ENCODE measurements around the gene ALDOA.

The ALDOA gene

DNA sequence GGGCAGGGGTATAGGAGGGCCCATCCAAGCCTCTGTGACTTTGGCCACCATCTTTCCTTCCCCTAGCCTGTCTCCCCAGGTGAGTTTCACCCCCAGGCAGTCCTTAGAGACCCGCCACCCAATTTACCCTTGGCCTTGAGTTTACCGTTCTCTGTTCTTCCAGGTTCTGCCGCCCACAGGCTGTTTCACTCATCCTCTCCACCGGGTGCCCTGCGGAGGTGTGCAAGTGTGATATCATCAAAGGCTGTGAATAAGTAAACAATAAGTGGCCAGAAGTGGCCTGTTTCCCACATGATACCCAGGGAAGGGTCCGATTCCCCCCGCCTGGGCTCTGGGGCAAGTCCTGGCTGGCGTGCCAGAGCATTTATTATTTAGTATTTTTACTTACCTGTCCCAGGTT is 19.4 kb upstream of the ALDOA start:
- no peak for DNase-seq

DNA sequence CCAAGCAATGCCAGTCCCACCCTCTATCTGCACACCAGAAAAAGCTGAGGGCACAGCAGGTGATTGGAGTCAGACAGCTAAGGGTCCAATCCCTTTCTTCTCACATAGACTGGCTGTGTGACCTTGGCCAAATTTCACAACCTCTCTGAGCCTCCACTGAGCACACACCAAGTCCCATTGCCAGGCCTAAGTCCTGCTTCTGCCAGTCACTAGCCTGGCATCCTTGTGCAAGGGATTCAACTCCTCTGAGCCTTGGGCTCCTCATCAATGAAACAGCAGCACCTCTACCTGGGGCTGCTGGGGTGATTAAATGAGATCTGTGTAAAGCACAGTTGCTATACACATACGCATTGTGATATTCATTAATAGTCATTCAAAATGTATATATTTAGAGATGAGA is 19.0 kb upstream of the ALDOA start:
- no peak for DNase-seq

DNA sequence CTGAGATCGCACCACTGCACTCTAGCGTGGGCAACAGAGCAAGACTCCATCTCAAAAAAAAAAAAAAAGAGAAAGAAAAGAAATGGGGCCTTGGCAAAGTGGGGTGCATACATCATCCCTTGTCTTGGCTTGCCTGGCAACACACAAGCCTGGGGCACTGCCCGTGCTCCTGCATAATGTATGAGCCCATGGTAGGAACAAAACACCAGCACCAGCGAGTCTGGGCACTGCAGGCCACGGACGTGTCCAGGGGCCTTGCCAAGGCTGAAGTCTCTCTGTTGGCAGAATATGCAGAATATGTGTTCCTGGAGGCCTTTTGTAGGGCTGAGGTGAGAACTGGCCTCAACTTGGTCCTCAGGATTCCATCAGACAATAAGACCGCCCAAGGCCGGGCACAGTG is 15.7 kb upstream of the ALDOA start:
- no peak for DNase-seq

DNA sequence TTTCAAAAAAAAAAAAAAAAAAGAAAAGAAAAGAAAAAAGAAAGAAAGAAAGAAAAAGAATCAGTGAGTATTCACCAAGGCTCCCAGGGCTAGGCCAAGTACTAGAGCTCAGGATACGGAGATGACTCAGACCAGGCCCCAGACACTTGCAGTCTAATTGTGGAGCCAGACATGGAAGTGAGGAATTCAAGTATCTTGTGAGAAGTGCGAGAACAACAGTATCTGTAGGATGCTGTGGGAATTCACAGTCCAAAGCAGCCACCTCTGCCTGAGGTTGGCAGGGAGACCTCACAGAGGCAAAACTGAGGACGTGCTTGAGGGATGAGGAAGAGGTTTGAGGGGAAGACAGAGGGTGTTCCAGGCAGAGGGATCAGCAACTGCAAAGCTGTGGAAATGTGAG is 14.0 kb upstream of the ALDOA start:
- DNase-seq, result no peak

DNA sequence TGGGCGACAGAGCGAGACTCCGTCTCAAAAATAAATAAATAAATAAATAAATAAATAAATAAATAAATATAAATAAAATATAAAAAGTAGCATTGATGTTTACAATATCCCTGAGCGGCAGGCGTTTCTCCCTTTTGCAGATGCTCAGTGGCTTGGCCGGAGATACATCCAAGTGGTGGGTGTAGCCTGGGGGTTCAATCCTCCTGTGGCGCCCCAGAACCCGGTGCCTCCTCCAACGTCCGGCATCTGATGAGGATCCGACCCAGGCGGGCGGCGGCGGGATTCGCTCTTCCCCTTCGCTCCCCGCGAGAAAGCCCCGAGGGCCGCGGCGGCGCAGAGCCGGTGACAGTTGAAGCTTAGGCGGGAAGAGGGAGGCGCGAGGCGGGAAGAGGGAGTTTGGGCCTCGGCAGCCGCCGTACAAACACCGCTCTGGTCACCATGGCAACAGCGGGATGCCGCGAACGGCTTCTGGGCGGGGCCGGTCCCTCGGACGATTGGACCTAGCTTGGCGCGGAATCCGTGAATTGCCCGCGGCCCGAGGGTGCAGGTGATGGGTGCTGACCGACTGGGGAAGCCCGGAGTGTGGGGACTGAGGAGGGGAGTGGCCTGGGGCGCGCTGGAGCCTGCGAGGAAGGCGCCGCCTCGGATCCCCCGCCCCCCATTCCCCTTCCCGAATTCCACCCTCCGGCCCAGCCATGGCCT is 12.7 kb upstream of the ALDOA start:
- DNase-seq, result peak; percentile 96

DNA sequence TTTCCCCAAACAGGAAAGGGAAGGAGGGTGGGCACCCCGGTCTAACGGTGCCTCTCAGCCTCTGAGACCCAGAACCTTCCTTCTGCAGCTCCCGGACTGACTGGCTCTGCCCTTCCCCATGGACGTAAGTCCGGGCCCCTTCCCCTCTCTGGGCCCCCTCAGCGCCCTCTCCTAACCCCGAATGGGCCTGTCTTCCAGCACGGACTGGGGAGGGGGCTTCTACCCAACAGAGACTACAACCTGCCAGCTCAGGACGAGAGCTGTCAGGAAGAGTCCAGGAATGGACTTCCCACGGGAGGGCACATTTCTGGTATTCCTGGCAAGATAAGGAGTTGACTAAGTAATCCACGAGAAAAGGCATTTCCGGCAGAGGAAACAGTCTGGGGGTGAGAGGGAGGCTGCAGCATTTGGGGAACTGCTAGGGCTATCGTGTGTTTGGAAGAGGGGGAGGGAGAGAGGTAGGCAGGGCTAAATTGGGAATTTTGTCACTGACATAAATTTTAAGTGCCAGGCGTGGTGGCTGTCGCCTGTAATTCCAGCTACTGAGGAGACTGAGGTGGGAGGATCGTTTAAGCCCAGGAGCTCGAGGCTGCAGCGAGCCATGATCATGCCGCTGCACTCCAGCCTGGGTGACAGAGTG is 12.1 kb upstream of the ALDOA start:
- DNase-seq, result no peak

DNA sequence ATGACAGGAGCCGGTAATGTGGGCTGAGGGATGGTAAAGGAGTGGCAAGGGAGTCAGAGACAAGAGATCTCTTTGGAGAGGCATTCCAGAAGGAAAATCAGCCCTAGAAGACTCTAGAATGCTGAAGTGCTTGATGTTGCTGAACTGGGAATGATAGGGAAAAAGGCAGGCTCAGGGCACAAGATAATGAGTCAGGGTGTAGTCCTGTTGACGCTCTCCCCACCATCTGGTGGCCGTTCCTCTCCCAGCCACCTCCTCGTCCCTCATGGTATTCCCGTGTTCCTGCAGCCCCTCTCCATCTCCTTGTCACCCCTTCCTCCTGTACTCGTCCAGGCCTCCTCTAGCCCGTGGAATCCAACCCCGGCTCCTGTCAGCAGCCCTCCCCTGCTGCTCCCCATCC is 11.1 kb upstream of the ALDOA start:
- DNase-seq, result no peak

DNA sequence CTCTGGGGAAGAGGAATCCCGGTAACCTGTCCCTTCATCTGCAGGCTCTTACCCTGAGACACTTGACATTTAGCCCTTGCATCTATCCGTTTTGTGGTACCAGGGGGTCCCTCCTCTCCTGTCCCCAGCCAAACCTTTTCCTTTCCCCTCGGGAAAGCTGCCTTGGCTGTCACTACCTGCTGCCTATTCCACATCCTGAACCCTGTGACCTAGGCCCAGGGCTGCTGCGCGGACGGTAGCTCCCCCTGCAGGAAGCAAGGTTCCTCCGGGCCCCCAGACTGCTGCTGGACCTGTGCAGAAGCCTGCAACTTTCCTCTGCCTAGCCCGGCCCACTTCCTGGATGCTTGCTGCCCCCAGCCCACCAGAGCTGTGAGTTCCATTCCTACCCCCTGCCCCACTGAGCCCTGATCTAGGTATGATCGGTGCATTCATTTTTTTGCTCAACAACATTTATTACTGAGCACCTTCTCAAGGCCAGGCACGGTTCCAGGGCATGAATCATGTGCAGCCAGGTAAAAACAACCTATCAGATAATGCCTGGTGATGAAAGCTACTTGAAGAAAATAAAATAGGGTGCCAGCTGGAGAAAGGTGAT is 10.5 kb upstream of the ALDOA start:
- DNase-seq, result no peak

DNA sequence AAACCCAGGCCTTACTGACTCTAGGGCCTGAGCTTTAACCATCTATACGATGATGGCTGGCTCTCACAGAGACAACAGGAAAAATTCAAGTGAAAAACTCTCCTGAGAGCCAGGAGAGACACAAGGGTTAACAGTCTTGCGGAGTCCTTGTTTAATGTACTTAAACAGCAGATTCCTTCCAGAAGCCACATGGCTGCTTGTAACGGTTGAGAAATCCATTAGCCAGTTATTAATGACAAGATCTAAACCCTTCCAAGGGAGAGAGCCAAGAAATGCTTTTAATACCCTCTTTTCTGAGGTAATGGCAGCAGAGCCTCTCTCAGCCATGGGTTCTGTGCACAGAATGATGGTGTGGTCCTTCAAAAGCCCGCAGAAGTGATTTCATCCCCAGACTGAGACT is 5.2 kb upstream of the ALDOA start:
- no peak for DNase-seq

DNA sequence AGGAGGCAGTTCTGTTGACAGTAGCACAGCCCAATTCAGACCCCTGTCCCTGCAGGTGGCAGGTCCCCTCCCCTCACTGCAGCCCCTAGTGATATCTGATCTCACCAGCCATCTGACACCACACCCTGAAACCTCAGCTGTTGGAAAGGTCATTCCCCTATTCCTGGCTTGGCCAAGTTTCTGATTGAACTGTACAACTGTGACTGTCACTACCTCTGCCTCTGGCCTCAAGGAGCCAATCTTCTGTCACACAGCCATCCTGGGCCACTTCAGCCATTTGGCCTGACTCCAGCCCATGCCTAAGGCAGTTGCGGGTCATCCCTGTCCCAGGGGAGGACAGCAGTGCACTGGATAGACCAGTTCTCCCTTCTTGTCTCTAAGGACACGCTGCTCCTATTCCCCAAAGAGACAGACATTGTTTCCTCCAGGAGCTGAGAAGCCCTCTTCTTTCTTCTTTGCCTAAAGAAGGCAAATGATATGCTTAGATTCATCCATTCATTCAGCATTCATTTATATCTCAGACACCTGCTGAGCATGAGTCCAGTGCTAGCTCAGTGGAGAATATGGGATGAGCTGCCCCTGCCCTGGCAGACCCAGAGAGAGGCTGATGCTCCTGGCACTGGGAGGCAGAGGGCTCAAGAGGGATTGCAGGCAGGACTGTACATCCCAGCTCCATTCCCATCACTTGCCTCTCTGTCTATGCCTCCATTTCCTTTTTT is 4.6 kb upstream of the ALDOA start:
- DNase-seq, result peak; percentile 57

DNA sequence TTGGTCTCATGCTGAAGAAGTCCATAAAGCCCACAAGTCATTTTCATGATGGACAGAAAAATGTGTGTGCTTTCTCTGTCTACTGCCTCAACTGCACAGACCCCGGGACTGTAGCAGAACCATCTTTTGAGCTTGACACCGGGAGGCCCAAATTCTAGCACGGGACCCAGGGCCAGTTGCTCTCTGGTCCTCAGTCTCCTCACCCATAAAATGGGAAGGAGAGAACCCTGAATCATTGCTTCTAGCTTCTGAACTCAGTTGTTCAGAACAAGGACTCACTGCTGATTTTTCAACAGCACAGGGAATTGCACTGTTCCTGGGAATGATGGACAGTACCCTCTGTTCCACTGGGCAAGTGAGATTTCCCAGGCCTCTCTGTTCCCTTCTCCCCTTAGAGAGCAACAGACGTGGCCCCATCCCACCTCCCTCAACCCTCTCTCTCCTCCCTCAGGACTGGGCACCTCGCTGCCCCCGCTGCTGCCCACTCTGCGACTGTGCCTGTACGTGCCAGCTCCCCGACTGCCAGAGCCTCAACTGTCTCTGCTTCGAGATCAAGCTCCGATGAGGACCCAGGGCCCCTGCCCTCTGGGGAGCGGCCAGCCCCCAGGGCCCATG is 2.2 kb upstream of the ALDOA start:
- no peak for DNase-seq

DNA sequence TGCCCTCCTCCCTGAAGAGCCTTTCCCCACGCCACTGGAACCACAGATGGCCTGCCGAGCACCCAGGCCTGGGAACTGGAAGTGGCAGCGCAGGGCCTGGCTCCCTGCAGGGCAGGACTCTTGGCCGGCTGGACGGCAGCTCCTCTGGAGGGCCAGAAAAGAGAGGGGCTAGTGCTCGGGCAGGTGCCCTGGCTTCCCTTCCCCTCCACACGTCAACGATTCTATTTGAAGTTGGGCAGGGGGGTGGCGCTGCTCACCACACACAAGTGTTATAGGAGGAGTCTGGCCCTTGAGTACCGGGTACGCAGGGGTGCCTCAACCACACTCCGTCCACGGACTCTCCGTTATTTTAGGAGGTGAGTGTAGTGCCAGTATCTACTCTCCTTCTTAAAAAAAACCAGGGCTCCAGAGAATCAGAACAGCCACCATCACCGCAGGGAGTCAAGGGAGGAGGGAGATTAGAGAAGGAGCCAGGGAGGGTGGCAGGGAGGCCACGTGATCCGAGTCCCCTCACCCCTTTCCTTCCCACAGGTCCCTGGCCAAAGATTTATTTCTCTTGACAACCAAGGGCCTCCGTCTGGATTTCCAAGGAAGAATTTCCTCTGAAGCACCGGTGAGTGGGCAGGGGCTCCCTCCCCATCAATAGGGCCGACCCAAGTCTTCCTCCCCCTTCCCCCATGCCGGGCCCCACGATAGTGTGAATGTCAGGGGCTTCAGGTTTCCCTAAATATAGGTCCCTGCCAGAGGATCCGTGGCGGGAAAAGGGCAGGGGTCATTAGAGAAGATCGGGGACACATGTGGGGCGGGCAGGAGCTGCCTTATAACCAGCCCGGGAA is 1.4 kb upstream of the ALDOA start:
- DNase-seq, result peak; percentile 73

DNA sequence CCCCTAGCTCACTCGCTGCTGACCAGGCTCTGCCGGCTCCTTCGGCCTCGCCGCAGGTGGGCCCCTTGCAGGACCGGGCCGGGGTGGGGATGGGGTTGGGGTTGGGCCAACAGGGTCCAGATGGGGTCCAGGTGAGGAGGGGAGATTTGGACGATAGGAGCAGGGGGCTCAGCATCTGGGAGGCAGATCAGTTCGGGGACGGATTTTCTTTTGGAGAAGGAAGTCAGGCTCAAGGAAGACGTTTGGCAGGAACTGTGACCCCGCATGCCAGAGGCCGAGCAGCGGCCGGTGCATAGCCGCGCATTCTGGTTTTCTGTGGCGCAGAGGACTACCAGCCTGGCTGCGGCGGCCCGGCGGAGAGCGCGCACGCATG is 845 bp upstream of the ALDOA start:
- DNase-seq, result no peak

DNA sequence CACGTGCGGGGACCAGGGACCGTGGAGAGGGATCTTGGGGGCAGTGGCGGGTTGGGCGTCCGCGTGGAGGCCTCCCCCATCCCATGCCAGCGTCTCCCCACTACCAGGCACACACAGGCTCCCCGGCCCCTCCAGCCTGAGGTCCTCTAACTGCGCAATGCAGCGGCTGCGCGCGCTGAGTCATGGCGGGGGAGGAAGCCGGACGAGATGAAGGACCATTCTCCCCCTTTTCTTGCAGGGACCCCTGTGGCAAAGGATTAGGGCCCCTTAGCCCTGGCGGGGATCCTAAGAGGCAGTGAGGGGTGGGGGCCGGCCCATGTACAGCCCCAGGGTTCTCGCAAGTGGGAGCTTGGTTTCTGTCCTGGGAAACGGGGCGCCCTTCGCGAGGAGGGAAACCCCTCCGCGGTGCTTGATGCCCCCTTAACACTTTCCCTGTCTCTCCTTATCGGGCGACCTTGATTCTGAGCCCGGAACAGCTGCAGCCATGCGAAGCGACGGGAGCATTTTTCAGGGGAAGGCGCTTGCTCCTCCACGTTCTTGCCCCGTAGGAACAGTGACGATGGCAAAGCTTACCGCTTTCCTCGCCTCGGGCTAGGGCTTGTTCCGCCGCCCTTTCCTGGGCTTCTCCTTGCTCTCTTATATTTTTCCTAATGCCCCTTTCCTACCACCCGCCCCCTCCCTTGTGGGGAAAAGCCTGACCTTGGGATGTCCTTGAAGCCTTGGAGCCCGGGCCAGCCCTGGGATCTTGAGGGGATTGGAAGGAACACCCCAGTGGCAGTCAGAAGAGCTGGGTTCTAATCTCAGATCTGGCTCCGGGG is 592 bp downstream of the ALDOA start:
- DNase-seq, result no peak

DNA sequence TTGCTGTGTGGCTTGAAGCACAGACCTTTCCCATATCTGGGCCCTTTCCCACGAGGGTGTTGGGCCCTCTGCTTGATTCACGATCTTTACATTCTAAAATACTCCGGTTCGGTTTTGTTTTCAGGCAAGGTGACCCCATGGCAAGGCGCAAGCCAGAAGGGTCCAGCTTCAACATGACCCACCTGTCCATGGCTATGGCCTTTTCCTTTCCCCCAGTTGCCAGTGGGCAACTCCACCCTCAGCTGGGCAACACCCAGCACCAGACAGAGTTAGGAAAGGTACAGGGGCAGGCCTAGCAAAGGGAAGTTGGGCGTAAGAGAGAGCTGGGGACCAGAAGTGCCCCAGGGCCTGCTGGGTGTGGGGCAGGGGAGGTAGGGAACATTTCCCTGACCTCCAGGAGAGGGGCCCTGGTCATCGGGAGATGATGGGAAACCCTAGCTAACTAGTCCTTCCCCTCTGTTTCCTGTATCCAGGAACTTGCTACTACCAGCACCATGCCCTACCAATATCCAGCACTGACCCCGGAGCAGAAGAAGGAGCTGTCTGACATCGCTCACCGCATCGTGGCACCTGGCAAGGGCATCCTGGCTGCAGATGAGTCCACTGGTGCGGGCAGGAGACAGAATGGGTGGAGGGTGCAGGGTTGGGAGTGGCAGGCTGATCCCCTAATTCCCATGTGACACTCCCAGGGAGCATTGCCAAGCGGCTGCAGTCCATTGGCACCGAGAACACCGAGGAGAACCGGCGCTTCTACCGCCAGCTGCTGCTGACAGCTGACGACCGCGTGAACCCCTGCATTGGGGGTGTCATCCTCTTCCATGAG is 1.4 kb downstream of the ALDOA start:
- no peak for DNase-seq

DNA sequence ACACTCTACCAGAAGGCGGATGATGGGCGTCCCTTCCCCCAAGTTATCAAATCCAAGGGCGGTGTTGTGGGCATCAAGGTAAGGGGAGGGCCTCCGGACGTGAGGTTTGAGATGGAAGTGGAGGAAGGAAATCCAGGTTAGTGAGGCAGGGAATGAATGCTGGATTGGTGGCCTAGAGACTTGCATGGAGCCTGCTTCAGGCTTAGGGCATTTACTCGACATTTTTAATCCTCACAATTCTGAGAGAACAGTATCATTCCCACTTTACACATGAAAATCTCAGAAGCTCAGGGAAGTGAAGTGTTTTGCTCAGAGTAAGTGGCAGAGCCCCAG is 2.0 kb downstream of the ALDOA start:
- DNase-seq, result no peak

DNA sequence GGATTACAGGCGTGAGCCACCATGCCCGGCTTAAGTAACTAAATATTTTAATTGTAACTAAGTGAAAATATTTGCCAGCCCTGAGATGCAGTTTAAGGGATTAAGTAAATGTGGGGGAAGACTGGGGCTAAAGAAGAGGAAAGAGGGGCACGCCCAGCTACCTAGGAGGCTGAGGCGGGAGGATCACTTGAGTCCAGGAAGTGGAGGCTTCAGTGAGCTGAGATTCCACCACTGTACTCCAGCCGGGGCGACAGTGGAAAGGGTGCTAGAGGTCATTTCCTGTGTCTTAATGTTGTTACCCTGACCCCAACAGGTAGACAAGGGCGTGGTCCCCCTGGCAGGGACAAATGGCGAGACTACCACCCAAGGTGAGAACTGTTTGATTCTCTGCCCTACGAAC is 2.8 kb downstream of the ALDOA start:
- no peak for DNase-seq

DNA sequence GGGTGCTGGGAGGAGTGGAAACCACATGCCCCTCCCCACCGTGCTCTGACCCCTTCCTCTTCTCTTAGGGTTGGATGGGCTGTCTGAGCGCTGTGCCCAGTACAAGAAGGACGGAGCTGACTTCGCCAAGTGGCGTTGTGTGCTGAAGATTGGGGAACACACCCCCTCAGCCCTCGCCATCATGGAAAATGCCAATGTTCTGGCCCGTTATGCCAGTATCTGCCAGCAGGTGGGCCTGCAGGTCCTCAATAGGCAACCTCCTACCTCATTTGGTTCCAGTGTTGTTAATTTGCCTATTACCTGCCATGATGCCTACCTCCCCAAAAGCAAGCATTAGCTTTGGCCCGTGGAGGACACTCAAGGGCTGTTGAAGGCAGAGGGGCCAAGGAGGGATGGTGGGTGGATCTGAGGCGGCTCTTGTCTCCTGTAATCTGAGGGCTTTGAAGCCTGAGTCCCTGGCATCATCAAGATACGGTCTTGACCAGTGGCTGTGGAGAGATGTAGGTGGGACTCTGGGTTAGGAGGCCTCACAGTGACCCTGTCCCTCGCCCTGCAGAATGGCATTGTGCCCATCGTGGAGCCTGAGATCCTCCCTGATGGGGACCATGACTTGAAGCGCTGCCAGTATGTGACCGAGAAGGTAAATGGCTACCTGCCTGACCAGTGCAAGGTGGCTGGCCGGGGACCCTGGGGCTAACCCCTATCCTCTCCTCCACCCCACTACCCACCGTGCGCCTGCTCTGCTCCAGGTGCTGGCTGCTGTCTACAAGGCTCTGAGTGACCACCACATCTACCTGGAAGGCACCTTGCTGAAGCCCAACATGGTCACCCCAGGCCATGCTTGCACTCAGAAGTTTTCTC is 3.4 kb downstream of the ALDOA start:
- DNase-seq, result no peak

DNA sequence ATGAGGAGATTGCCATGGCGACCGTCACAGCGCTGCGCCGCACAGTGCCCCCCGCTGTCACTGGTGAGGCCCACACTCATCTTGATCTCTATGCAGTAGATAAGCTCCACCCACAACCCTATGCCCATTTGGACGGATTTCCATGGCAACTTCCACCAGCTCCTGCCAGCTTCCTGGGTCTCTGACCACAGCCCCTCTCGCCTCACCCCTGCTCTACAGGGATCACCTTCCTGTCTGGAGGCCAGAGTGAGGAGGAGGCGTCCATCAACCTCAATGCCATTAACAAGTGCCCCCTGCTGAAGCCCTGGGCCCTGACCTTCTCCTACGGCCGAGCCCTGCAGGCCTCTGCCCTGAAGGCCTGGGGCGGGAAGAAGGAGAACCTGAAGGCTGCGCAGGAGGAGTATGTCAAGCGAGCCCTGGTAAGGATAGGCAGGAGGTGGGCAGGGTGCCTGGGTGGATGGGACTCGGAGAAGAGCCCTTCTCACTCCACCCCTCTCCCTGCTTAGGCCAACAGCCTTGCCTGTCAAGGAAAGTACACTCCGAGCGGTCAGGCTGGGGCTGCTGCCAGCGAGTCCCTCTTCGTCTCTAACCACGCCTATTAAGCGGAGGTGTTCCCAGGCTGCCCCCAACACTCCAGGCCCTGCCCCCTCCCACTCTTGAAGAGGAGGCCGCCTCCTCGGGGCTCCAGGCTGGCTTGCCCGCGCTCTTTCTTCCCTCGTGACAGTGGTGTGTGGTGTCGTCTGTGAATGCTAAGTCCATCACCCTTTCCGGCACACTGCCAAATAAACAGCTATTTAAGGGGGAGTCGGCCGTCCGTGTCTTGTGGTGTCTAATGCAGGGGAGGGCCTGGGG is 4.3 kb downstream of the ALDOA start:
- DNase-seq, result no peak
